Inferior parietal cortex (tissue), 1 donor: ENCODE results near the gene C12orf42.

Experiments
- DNase-seq: peaks from one replicate; pipeline ENCODE4 v3.0.0-alpha.2; 2016; ENCODE audit errors: extremely low spot score

C12orf42 gene

DNA sequence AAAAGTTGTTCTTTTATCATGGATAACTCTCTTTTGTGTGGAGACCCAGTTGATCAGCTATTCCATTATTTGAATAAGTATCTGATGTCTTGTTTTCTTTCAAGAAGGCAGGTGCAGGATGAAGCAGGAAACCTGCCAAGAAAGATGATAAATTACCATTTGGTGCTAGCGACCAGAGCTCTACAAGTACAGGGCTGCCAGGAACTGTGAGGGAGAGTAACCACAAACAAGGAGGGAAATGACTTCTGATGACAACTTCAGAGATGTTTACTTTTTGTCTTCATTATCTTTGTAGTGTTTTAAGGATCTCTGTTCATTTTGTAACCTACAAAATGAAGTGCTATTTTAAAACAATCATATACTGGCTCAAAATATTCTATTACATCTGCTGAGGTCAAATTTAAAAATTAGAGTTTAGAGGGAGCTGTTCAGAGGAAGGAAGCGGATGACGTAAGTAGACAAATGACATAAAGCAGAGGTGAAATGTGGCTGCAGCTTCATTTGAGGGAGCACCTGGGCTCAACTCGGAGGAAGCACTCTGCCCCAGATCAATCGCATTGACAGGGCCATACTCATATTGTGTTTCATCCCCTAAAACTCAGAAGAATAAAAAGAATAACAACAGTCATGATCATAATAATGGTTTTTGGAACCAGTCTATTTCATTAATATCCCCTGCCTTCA lies 226.8 kb downstream of the C12orf42 start:
- DNase-seq, result no peak

DNA sequence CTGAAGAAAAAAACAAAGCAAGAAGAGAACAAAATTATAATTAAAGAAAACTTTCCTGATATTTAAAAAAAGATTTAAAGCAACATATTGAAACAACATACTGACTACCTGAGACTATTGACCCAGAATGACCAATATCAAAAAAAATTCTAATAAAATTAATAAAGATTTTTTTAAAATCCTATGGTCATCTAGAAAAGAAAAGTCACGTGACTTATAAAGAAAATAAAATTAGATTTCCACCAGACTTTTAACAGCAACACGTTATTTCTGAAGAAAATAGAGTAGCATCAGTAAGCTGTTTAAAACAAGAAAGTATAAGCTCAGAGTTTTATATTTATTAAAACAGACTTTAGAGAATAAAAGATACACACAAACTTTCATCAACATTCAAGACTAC lies 238.0 kb downstream of the C12orf42 start:
- no peak for DNase-seq
